Measurements from ENCODE around the gene TMPRSS4. TPM values are rescaled to one million over a fixed set of nuclear protein-coding genes. Genes with fewer than 3 reads are reported as not detected.
"Not testable (repeated sequence)": the region's sequence is repeated elsewhere in the genome, so short reads cannot be mapped to it uniquely, and the experiment has no call there.

The TMPRSS4 gene
- total and polyA plus RNA-seq, 4 donors = 4.8 to 10.1 (median 8.7) TPM

DNA sequence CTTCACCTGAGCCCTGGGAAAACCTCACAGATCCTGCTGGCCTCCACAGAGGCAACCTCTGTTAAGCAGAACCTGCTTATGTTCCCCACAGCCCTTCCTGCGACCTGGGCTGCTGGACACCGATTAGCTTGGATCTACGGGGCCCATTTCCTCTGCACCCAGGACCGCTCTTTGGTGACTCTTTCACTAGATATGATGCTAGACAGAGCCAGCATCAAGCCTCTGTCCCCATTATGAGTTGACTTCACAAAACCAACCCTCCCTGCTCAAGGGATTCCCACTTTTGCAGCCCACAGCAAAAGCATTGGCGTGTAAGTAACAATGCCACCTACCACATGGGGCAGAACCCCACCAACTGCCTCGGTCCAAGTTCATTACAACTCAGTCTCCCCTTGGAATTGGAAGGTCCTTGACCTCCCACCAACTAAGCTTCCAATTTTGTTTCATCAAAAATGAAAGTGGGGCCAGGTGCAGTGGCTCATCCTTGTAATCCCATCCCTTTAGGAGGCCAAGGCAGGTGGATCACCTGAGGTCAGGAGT lies 15.2 kb upstream of the TMPRSS4 start:
- ATAC-seq (ENCODE audit: insufficient read depth, low FRiP score) = no peak
- H3K4me1 ChIP-seq (ENCODE audit: control insufficient read depth in 5 of 5, insufficient read depth in 5 of 5, low read length in 5 of 5) = no peaks in the 10 kb centered on the region
- WGBS, 2 donors = 82 to 85% methylated on average over 6 of the region's 6 CpGs
- TF ChIP-seq, protein P1, sequence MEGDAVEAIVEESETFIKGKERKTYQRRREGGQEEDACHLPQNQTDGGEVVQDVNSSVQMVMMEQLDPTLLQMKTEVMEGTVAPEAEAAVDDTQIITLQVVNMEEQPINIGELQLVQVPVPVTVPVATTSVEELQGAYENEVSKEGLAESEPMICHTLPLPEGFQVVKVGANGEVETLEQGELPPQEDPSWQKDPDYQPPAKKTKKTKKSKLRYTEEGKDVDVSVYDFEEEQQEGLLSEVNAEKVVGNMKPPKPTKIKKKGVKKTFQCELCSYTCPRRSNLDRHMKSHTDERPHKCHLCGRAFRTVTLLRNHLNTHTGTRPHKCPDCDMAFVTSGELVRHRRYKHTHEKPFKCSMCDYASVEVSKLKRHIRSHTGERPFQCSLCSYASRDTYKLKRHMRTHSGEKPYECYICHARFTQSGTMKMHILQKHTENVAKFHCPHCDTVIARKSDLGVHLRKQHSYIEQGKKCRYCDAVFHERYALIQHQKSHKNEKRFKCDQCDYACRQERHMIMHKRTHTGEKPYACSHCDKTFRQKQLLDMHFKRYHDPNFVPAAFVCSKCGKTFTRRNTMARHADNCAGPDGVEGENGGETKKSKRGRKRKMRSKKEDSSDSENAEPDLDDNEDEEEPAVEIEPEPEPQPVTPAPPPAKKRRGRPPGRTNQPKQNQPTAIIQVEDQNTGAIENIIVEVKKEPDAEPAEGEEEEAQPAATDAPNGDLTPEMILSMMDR (IDR thresholded peaks at IDR 0.05; ENCODE audit: control extremely low read depth, extremely low read depth) = no peak
- no peak overlapping the region for H3K4me3 ChIP-seq
- DNase-seq = no peak
- H3K27ac ChIP-seq (ENCODE audit: low read depth in 1 of 2, low read length in 1 of 2) = no peak overlapping the region
- no peak overlapping the region for H3K9ac ChIP-seq (ENCODE audit: insufficient read depth in 1 of 2, low read length in 2 of 2)
- no peaks in the 10 kb centered on the region for H3K9me3 ChIP-seq (ENCODE audit: control insufficient read depth in 4 of 4, insufficient read depth in 3 of 4, low read length in 3 of 4)
- H3K36me3 ChIP-seq (ENCODE audit: control insufficient read depth in 4 of 4, insufficient read depth in 4 of 4, low read length in 4 of 4) = no peaks in the 10 kb centered on the region
- H3K27me3 ChIP-seq (ENCODE audit: control insufficient read depth in 3 of 3, insufficient read depth in 3 of 3, low read length in 2 of 3) = no peaks in the 10 kb centered on the region

DNA sequence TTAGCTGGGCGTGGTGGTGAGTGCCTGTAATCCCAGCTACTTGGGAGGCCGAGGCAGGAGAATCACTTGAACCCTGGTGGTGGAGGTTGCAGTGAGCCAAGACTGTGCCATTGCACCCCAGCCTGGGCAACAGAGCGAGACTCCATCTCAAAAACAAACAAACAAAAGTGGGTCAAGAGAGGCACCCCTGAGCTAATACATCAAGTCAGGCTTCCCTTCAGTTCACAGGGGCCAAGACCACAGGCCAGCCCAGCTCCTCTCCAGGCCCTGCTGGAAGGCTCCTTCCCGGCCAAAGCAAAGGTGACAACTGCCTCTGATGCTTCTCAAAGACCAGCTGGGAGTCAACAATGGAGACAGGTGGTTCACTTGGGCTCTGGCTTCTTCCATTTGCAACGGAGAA lies 14.7 kb upstream of the TMPRSS4 start:
- not testable (repeated sequence) for H3K9ac ChIP-seq (ENCODE audit: insufficient read depth in 1 of 2, low read length in 2 of 2); H3K4me1 ChIP-seq (ENCODE audit: control insufficient read depth in 5 of 5, insufficient read depth in 5 of 5, low read length in 5 of 5); H3K27ac ChIP-seq (ENCODE audit: low read depth in 1 of 2, low read length in 1 of 2); H3K9me3 ChIP-seq (ENCODE audit: control insufficient read depth in 4 of 4, insufficient read depth in 3 of 4, low read length in 3 of 4); H3K27me3 ChIP-seq (ENCODE audit: control insufficient read depth in 3 of 3, insufficient read depth in 3 of 3, low read length in 2 of 3); DNase-seq; H3K36me3 ChIP-seq (ENCODE audit: control insufficient read depth in 4 of 4, insufficient read depth in 4 of 4, low read length in 4 of 4); H3K4me3 ChIP-seq; ATAC-seq (ENCODE audit: insufficient read depth, low FRiP score)
- 89 to 93% methylated on average over 5 of the region's 5 CpGs for WGBS, 2 donors

DNA sequence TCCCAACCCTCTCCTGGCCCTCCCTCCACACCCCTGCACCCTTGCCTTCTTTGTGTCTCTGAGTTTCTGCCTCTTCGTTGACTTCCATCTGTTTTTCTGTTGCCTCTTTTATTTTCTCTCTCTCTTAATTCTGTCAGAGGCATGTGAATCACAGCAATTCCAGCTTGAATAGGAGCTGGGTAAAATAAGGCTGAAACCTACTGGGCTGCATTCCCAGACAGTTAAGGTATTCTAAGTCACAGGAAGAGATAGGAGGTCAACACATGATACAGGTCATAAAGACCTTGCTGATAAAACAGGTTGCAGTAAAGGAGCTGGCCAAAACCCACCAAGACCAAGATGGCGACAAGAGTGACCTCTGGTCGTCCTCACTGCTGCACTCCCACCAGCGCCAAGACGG lies 14.2 kb upstream of the TMPRSS4 start:
- DNase-seq; H3K36me3 ChIP-seq (ENCODE audit: control insufficient read depth in 4 of 4, insufficient read depth in 4 of 4, low read length in 4 of 4); H3K4me3 ChIP-seq; H3K9me3 ChIP-seq (ENCODE audit: control insufficient read depth in 4 of 4, insufficient read depth in 3 of 4, low read length in 3 of 4); H3K9ac ChIP-seq (ENCODE audit: insufficient read depth in 1 of 2, low read length in 2 of 2); H3K4me1 ChIP-seq (ENCODE audit: control insufficient read depth in 5 of 5, insufficient read depth in 5 of 5, low read length in 5 of 5); H3K27ac ChIP-seq (ENCODE audit: low read depth in 1 of 2, low read length in 1 of 2); H3K27me3 ChIP-seq (ENCODE audit: control insufficient read depth in 3 of 3, insufficient read depth in 3 of 3, low read length in 2 of 3); ATAC-seq (ENCODE audit: insufficient read depth, low FRiP score): not testable (repeated sequence)
- 93 to 94% methylated on average over 5 of the region's 5 CpGs for WGBS, 2 donors

DNA sequence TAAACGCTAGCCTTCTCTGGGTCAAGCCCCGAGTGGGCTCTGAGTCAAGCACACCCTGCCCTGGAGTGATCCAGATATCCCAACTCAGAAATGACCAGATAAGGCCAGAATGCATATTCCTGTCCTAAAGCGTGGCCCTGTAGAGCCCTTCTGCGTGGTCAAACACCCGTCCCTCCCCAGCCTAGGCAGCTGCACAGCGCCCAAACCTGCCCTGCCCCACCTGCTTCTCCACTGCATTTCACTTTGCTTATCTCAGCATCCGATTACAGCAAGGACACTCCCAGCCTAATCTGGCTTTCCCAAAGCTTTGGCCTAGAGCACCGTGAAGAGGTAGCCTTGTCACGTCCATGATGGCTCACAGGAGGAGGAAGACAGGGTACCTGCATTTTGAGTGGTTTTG lies 11.9 kb upstream of the TMPRSS4 start:
- TF ChIP-seq, protein P1 (IDR thresholded peaks at IDR 0.05; ENCODE audit: control extremely low read depth, extremely low read depth) = no peak
- no peak for DNase-seq
- no peaks in the 10 kb centered on the region for H3K36me3 ChIP-seq (ENCODE audit: control insufficient read depth in 4 of 4, insufficient read depth in 4 of 4, low read length in 4 of 4)
- H3K27ac ChIP-seq (ENCODE audit: low read depth in 1 of 2, low read length in 1 of 2) = no peak overlapping the region
- no peak for ATAC-seq (ENCODE audit: insufficient read depth, low FRiP score)
- no peaks in the 10 kb centered on the region for H3K27me3 ChIP-seq (ENCODE audit: control insufficient read depth in 3 of 3, insufficient read depth in 3 of 3, low read length in 2 of 3)
- no peak overlapping the region for H3K4me3 ChIP-seq
- no peaks in the 10 kb centered on the region for H3K9me3 ChIP-seq (ENCODE audit: control insufficient read depth in 4 of 4, insufficient read depth in 3 of 4, low read length in 3 of 4)
- no peaks in the 10 kb centered on the region for H3K4me1 ChIP-seq (ENCODE audit: control insufficient read depth in 5 of 5, insufficient read depth in 5 of 5, low read length in 5 of 5)
- no peak overlapping the region for H3K9ac ChIP-seq (ENCODE audit: insufficient read depth in 1 of 2, low read length in 2 of 2)
- WGBS, 2 donors = 81 to 89% methylated on average over 9 of the region's 9 CpGs
